Mesangial cell (primary cell): Measurements from ENCODE around the gene C11orf97. TPM values are rescaled to one million over a fixed set of nuclear protein-coding genes. Genes with fewer than 3 reads are reported as not detected.

Experiments used
- total RNA-seq: library from RNA; depleted of rRNA; stranded (reverse); fragments of >200 nt; gene quantifications from 2 replicates; pipeline ENCODE4 v1.2.3, GENCODE V29; 2015

The C11orf97 gene, protein sequence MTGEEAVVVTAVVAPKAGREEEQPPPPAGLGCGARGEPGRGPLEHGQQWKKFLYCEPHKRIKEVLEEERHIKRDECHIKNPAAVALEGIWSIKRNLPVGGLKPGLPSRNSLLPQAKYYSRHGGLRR
- not detected in 2 replicates for total RNA-seq

GRCh38 chr11:94511932-94512781 lies at the start of gene C11orf97:
C11orf97 (plus strand) TSS chr11:94512461; CDS start chr11:94512529, 68 bp downstream.

GRCh38 chr11:94493281-94494125 lies 18.8 kb upstream of the C11orf97 start, which contains the start of the genes ANKRD49 and MRE11:
ANKRD49 (plus strand) TSS chr11:94493984; CDS start chr11:94496694, 2,710 bp downstream.
MRE11 (minus strand) TSS chr11:94493844; CDS start chr11:94492801, 1,043 bp downstream.

DNA sequence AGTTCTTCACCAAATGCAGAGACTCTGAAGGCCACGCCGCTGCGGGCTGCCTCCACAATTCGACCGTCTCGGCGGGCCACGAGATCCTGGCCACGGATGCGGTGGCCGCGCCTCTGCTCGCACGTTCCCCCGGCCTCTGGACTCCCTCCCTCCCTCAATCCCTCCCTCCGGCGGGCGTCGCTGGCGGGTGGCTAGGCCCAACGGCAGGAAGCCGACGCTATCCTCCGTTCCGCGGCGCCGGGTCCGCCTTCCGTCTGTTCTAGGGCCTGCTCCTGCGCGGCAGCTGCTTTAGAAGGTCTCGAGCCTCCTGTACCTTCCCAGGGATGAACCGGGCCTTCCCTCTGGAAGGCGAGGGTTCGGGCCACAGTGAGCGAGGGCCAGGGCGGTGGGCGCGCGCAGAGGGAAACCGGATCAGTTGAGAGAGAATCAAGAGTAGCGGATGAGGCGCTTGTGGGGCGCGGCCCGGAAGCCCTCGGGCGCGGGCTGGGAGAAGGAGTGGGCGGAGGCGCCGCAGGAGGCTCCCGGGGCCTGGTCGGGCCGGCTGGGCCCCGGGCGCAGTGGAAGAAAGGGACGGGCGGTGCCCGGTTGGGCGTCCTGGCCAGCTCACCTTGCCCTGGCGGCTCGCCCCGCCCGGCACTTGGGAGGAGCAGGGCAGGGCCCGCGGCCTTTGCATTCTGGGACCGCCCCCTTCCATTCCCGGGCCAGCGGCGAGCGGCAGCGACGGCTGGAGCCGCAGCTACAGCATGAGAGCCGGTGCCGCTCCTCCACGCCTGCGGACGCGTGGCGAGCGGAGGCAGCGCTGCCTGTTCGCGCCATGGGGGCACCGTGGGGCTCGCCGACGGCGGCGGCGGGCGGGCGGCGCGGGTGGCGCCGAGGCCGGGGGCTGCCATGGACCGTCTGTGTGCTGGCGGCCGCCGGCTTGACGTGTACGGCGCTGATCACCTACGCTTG lies 31.7 kb downstream of the C11orf97 start, which contains the start of gene FUT4:
Gene FUT4, plus strand, starts transcription at position 227 of the 951 bp plus-strand sequence. Its CDS starts 213 bp downstream, at position 440.

GRCh38 chr11:94567181-94567670 lies 55.0 kb downstream of the C11orf97 start, which contains the start of gene PIWIL4:
PIWIL4 (plus strand) TSS chr11:94567368; CDS start chr11:94567519, 151 bp downstream.

Other genes starting within 250 kb of the C11orf97 start
- gene IZUMO1R, start 207.9 kb upstream of the C11orf97 start, total RNA-seq = not detected in 2 replicates
- gene GPR83, start 111.0 kb upstream of the C11orf97 start, total RNA-seq = not detected in 2 replicates
- gene MRE11, start 18.6 kb upstream of the C11orf97 start, total RNA-seq = 3.3 and 7.7 TPM in 2 replicates
- 3.7 and 5.2 TPM in 2 replicates for gene ANKRD49, start 18.5 kb upstream of the C11orf97 start, total RNA-seq
- gene FUT4, start 31.5 kb downstream of the C11orf97 start, total RNA-seq = 5.5 and 5.8 TPM in 2 replicates
- 0.16 and 1.6 TPM in 2 replicates for gene PIWIL4, start 54.9 kb downstream of the C11orf97 start, total RNA-seq